ENCODE measurements around the gene SDF2. TPM values are rescaled to one million over a fixed set of nuclear protein-coding genes. Genes with fewer than 3 reads are reported as not detected.
A peak's percentile ranks its signal among the peaks of the same experiment; 100 is the strongest.

SDF2 gene
- total RNA-seq (10 to 100 TPM; 38.4 to 40.0 TPM), polyA plus RNA-seq (10 to 100 TPM; 55.8 to 76.3 (median 59.0) TPM), total RNA-seq (29.5 to 39.4 (median 34.9) reads per million in 6 experiments)

GRCh38 chr17:28661635-28662526, at the start of gene SDF2, which contains the start of gene SUPT6H:
Gene SDF2 (minus strand): TSS chr17:28661906. CDS start chr17:28661876, 30 bp downstream.
Gene SUPT6H (plus strand): TSS chr17:28662205. CDS start chr17:28673402, 11,197 bp downstream.
- Mint-ChIP-seq H3K27me3 (no peaks in the 10 kb centered on the region), H3K4me1 (peaks cover 30 to 71% (median 65%) of the 10 kb centered on the region in 4 donors), H3K9me3 (no peaks in the 10 kb centered on the region), H3K4me3 (peak within 1 kb of the TSS; percentile 94 to 100 (median 100)), H3K27ac (peak within 1 kb of the TSS; percentile 99 to 100 (median 100)), H3K36me3 (peaks cover 0 to 40% (median 18%) of the 10 kb centered on the region in 3 donors)
- ATAC-seq (peak; percentile 88 to 89), DNase-seq (peak; percentile 86 to 98 (median 94))
- POLR2A ChIA-PET, result interaction anchor here (0.6 to 4.6 kb wide), 21 partner anchors 9 to 580 kb away, joined by 3 to 62 read pairs (median 5); partner anchors contain the start of genes ALDOC, BLTP2, PHF12 and POLDIP2

DNA sequence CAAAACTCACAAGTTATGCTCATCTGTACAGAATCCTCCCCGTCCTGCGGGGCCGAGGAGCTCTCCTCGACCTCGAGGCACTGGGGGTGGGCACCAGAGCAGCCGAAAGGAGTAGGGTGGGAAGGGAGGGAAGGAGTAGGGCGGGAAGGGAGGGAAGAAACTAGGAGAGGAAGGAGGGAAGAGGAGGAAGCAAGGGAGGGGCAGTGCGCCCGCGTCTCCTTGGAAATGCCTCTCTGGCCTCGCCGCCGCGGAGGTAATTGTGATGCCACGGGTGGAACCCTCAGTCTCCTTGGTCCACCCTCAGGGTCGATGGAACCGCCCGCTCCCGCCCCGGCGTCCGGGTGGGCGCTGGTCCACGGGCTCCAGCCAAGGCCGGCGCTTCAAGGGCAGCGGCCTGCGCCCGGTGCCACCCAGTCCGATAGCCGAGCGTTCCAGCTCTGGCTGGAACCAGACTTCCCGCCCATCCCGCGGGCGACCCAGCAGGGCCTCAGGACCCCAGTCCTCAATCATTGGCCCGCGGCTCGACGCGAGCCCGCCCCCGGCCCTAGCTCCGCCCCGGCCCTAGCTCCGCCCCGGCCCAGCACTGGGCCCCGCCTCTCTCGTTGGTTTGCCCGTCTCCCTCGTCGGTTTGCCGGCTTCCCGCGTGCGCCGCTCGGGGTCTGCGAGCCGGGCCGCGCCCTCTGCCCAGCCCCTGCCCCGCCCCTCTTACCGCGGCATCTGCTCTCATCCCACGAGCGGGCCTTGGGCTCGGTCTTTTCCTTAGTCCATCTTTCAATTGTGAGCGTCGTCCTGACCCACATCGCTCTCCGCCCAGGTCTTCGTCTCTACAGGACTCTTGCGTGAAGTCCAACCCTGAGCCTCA, 49.4 kb upstream of the SDF2 start:
- H3K4me1 Mint-ChIP-seq, result peaks cover 3 to 20% (median 15%) of the 10 kb centered on the region in 4 donors
- peak overlapping the region; percentile 85 to 97 (median 95) for H3K27ac Mint-ChIP-seq
- POLR2A ChIA-PET, result interaction anchor here (0.5 to 4.7 kb wide), 19 partner anchors 9 to 327 kb away, joined by 3 to 81 read pairs (median 4); partner anchors contain the start of genes ALDOC, BLTP2, FAM222B and FLOT2
- peaks cover 0 to 2% (median 0%) of the 10 kb centered on the region in 3 donors for H3K36me3 Mint-ChIP-seq
- peak; percentile 88 to 89 for ATAC-seq
- H3K9me3 Mint-ChIP-seq, result no peaks in the 10 kb centered on the region
- H3K4me3 Mint-ChIP-seq, result peak overlapping the region; percentile 84 to 95 (median 92)
- DNase-seq, result peak; percentile 82 to 92 (median 88)
- peaks cover 0 to 18% (median 10%) of the 10 kb centered on the region in 5 donors for H3K27me3 Mint-ChIP-seq

- no peaks in the 10 kb centered on the region for H3K27me3 Mint-ChIP-seq
- ATAC-seq, result no peak
- no peak for DNase-seq
- peaks cover 6 to 15% (median 11%) of the 10 kb centered on the region in 4 donors for H3K4me1 Mint-ChIP-seq
- POLR2A ChIA-PET, result no interaction called here
- peaks cover 0 to 18% (median 0%) of the 10 kb centered on the region in 3 donors for H3K36me3 Mint-ChIP-seq
- peak overlapping the region in 4 of 10 donors; percentile 20 to 60 (median 22) for H3K27ac Mint-ChIP-seq
- H3K4me3 Mint-ChIP-seq, result no peak overlapping the region
- no peaks in the 10 kb centered on the region for H3K9me3 Mint-ChIP-seq
Measured at GRCh38 chr17:28707339-28707720, 45.6 kb upstream of the SDF2 start.

DNA sequence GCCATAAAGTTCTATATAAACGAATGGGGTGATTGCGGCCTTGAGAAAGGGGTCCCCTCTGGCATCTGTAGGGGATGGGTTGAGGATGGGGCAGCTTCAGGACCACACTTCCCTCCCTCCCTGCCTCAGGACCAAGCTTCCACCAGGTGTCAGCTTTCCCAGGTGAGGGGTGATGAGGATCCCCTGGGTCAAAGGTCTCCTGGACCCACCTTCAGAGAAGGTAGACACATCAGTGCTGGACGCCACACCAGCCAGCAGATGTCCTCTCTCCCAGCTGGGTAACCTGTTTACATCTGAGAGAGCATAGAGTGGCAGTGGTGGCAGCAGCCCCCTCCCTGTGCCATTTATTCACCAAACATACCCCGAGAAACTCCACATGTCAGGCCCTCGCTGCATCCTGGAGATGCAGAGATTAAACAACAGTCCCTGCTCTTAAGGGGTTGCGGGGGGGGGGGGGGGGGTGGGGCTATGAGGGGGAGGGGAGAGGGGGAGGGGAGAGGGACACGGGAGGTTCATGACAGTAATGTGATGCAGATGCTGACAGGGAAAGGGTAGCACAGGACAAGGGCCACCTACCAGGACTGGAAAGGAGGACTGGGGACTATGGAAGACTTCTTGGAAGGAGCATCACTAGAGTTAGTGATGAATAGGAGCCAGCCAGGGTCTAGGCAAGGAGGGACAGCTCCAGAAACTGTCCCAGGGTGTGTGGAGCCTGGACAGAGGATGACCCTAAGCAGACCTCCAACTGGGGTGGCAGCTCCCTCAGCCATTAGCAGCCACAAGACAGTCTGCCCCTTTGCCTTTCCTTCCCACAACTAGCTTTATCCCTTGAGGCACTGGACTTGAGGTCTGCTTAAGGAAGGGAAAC, 45.0 kb upstream of the SDF2 start:
- peak overlapping the region in 2 of 10 donors; percentile 20 to 94 for H3K27ac Mint-ChIP-seq
- H3K27me3 Mint-ChIP-seq, result no peaks in the 10 kb centered on the region
- no peaks in the 10 kb centered on the region for H3K9me3 Mint-ChIP-seq
- ATAC-seq, result no peak
- POLR2A ChIA-PET, result no interaction called here
- no peak overlapping the region for H3K4me3 Mint-ChIP-seq
- peaks cover 5 to 9% (median 7%) of the 10 kb centered on the region in 4 donors for H3K4me1 Mint-ChIP-seq
- DNase-seq, result no peak
- peaks cover 0 to 25% (median 0%) of the 10 kb centered on the region in 3 donors for H3K36me3 Mint-ChIP-seq

DNA sequence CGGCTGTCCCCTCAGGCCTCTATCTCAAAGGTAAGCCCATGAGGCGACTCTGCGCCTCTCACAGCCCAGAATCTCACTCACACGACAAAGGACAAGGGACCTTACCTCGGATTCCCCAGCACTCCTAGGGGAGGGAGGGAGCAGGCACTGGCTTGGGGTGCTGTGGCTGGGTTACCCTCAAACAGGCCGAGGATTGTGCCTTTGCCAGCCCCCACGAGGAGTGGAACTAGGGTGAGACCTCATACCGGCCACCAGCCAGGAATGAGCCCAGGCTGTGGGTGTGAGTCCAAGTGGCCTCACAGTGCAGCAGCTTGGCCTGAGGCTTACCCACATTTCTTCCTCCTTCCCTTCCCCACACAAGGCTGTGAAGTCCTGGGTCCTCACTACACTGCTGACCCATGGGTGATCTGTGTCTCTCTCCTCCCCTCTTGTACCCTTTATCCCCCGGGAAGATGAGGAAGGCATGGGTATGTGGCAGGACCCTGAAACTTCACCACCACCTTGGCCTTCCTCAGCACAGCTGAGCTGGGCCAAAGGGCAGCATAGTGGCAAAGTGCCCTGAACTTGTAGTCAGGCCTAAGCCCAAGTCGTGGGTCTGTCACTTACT, 44.1 kb upstream of the SDF2 start:
- no peak for DNase-seq
- POLR2A ChIA-PET, result no interaction called here
- Mint-ChIP-seq H3K27ac (peak overlapping the region in 3 of 10 donors; percentile 28 to 94 (median 58)), H3K9me3 (no peaks in the 10 kb centered on the region), H3K27me3 (no peaks in the 10 kb centered on the region), H3K36me3 (peaks cover 0 to 33% (median 0%) of the 10 kb centered on the region in 3 donors), H3K4me1 (peaks cover 4 to 7% (median 6%) of the 10 kb centered on the region in 4 donors), H3K4me3 (no peak overlapping the region)
- ATAC-seq, result no peak

DNA sequence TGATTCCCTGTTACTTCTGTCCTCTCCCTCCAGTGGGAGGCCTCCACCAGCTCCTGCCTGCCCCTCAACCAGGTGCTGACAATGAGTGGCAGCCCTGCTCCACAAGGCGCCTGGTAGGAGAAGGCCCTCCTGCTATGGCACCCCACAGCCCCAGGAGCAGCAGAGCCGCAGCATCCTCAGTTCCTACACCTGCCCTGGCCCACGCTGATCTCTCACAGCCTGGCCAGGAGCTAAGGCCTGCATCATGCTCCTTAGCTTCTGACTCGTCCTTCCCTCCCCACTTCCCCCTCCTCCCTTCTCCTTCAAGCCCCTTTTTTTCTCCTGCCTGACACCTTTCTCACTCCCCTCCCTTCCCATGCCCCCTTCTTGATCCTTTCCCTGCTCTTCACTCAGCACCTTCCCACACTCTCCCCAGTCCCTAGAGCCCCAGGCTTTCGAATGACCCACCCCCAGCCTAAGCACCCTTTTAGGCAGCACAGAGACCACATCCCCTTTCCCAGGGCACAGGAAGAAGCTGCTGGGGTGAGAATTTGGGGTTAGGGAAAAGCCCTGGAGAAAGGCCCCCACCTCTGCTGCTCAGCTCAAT, 43.5 kb upstream of the SDF2 start:
- Mint-ChIP-seq H3K27me3 (no peaks in the 10 kb centered on the region), H3K9me3 (no peaks in the 10 kb centered on the region), H3K36me3 (peaks cover 0 to 38% (median 0%) of the 10 kb centered on the region in 3 donors), H3K27ac (peak overlapping the region in 4 of 10 donors; percentile 40 to 94 (median 51)), H3K4me3 (no peak overlapping the region), H3K4me1 (peaks cover 0 to 3% (median 1%) of the 10 kb centered on the region in 4 donors)
- POLR2A ChIA-PET, result no interaction called here
- ATAC-seq (no peak), DNase-seq (no peak)

DNA sequence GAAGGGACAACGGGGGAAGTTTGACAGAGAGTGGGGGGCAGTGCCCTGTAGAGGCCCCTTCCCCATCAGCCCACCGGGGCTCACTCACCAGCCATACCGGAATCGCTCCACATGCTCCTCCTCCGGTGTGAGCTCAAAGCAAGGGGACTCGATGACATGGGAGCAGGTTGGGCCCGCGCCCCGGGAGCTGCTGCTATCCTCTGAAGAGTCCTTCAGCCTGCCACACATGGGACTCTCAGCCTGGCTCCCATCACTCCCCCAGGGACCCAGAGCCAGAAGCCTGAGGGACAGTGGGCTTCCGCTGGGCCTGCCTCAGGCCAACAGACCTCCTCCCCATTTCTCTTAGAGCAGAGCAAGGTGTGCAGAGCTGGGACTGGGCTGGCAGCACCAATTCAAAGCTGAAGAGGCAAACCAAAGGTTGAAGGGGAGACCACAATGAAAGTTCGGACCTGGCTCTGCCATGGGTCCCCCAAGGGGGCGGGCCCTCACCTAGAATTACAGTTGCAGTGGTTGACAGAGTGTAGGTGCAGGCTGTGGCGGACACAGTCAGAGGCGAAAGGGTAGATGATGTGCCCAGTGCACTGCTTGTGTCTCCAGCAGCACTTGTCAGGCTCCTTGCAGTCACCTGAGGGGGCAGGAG, 42.6 kb upstream of the SDF2 start:
- POLR2A ChIA-PET, result no interaction called here
- H3K27me3 Mint-ChIP-seq, result no peaks in the 10 kb centered on the region
- DNase-seq (no peak), ATAC-seq (no peak)
- no peaks in the 10 kb centered on the region for H3K9me3 Mint-ChIP-seq
- peaks cover 0 to 3% (median 1%) of the 10 kb centered on the region in 4 donors for H3K4me1 Mint-ChIP-seq
- H3K27ac Mint-ChIP-seq, result peak overlapping the region in 6 of 10 donors; percentile 12 to 83 (median 52)
- H3K36me3 Mint-ChIP-seq, result peaks cover 0 to 46% (median 0%) of the 10 kb centered on the region in 3 donors
- H3K4me3 Mint-ChIP-seq, result no peak overlapping the region

DNA sequence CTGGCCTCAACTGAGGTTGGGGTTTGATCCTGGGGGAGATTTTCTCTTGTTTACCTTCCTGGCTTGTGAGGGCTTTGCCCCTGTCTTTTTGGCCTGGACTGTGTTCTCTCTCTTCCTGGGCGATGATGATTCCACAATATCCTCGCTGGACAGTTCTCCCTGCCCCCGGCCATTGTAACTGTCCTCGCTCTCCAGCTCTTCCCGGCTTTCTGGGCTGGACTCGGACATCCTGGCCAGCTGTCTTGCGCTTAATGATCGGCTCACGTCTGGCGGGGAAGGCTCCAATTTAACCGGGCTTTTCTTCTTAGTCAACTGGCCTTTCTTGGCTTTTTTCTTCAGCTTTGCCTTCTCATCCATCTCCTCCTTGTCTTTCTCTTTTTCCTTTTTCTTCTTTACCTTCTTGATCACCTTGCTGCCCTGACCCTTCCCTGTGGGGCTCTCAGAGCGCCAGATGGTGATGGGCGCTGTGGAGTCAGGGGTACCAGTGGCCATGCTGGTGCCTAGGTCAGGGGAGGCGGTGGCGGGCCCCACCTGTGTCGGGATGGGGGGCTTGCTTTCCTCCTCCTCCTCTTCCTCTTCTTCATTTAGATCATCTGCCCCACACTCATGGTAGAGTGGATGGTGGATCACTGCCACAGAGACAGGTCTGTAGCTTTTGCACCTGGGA, 42.0 kb upstream of the SDF2 start:
- DNase-seq (no peak), ATAC-seq (no peak)
- Mint-ChIP-seq H3K9me3 (no peaks in the 10 kb centered on the region), H3K4me1 (peaks cover 0 to 3% (median 1%) of the 10 kb centered on the region in 4 donors), H3K36me3 (peaks cover 0 to 51% (median 0%) of the 10 kb centered on the region in 3 donors), H3K27me3 (no peaks in the 10 kb centered on the region), H3K4me3 (peak overlapping the region in 1 of 10 donors; percentile 12), H3K27ac (peak overlapping the region in 8 of 10 donors; percentile 12 to 83 (median 56))
- POLR2A ChIA-PET, result interaction anchor here (1.0 kb wide), 1 partner anchor 57 kb away, joined by 3 read pairs; no protein-coding TSS in a partner anchor

GRCh38 chr17:28702752-28703150, 41.0 kb upstream of the SDF2 start:
- ATAC-seq (no peak), DNase-seq (no peak)
- no peak overlapping the region for H3K4me3 Mint-ChIP-seq
- H3K4me1 Mint-ChIP-seq, result peaks cover 0 to 3% (median under 1%) of the 10 kb centered on the region in 4 donors
- H3K36me3 Mint-ChIP-seq, result peaks cover 0 to 58% (median 0%) of the 10 kb centered on the region in 3 donors
- H3K27me3 Mint-ChIP-seq, result no peaks in the 10 kb centered on the region
- H3K9me3 Mint-ChIP-seq, result no peaks in the 10 kb centered on the region
- peak overlapping the region in 3 of 10 donors; percentile 37 to 45 (median 41) for H3K27ac Mint-ChIP-seq
- POLR2A ChIA-PET, result interaction anchor here (1.0 to 1.7 kb wide), 2 partner anchors 9 to 56 kb away, joined by 3 to 8 read pairs; partner anchors contain the start of gene PROCA1

All from naive thymus-derived CD8-positive, alpha-beta T cell (primary cell).